HG02642 (cell line): ENCODE data around the gene TRIM4.
"Not testable (repeated sequence)": the region's sequence is repeated elsewhere in the genome, so short reads cannot be mapped to it uniquely, and the experiment has no call there.

Experiments
- ATAC-seq: cut with Tn5 transposase; IDR thresholded peaks from one replicate; pipeline ENCODE4 v1.9.1; 2021; ENCODE audit warnings: mild to moderate bottlenecking; ENCODE audit not compliant: unreplicated experiment, poor library complexity

TRIM4 gene

GRCh38 chr7:99918959-99919813 lies at the start of gene TRIM4:
Gene TRIM4 (minus strand): TSS chr7:99919530. CDS start chr7:99919401, 129 bp downstream.
- peak; percentile 96 for ATAC-seq

DNA sequence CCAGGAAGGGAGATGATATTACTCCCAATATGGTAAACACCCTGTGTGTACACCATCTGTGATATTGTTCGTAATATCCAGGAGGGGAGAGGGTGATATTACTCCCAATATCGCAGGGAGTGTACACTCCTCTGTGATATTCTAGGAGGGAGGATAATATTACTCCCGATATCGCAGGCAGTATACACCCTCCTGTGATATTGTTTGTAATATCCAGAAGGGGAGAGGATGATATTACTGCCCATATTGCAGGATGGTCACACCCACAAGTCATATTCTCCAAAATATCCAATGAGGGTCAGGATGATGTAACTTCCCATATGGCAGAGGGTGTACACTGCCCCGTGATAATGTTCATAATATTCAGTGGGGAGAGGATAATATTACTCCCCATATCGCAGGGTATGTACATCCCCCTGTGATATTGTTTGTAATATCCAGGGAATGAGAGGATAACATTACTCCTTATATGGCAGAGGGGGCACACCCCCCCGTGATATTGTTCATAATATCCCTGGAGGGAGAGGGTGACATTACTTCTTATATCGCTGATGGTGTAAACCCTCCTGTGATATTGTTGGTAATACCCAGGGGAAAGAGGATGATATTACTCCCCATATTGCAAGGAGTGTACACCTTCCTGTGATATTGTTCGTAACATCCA lies 39.4 kb upstream of the TRIM4 start:
- ATAC-seq, result no peak

DNA sequence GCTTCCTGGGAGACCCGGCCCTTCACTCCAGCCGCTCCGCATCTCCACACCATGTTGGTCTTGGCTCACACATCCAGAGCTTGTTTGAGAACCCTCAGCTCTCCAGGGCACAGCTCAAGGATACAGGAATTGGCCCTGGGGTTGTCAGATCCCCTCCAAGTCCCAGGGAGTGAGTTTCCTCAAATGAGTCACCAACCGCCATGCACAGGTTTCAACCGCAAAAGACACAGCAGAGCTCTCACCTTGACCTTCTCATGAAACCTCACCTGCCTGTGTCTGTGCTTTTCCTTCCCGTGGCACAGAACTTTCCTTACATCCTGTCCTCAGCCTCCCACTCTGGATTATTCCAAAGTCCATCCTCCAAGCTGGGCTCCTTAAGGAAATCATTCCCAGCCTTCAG lies 35.9 kb upstream of the TRIM4 start:
- no peak for ATAC-seq

DNA sequence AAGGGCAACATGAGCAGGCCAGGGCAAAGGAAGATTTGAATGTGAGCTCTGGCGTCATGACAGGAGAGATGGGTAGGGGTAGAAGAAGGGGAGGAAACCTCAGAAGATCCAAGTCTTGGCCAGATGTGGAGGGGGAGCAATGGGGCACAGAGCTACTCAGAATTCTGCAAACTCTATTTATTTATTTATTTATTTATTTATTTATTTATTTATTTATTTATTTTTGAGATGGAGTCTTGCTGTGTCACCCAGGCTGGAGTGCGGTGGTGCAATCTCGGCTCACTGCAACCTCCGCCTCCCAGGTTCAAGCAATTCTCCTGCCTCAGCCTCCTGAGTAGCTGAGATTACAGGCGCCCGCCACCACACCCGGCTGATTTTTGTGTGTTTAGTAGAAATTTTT lies 35.3 kb upstream of the TRIM4 start:
- not testable (repeated sequence) for ATAC-seq

GRCh38 chr7:99953649-99954048 lies 34.3 kb upstream of the TRIM4 start:
- ATAC-seq, result no peak

DNA sequence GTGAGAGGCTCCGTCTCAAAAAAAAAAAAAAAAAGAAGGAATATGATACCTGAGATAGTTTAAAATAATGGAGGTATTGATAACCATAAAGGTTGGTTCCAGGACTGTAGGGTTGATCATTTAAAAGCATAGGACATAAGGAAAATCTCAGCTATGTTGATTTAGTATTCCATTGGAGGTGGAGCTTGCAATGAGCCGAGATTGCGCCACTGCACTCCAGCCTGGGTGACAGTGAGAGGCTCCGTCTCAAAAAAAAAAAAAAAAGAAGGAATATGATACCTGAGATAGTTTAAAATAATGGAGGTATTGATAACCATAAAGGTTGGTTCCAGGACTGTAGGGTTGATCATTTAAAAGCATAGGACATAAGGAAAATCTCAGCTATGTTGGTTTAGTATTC lies 33.3 kb upstream of the TRIM4 start:
- ATAC-seq, result not testable (repeated sequence)

DNA sequence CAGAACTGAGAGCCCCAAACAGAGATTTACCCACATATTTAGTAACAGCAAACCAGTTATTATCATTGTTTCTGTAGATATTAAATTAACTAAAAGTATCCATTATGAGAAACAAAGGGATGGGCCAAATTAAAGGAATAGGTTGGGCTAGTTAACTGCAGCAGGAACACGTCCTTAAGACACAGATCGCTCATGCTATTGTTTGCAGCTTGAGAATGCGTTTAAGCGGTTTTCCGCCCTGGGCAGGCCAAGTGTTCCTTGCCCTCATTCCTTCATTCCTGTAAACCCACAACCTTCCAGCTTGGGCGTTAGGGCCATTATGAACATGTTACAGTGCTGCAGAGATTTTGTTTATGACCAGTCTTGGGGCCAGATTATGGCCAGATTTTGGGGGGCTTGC lies 31.5 kb upstream of the TRIM4 start:
- ATAC-seq, result not testable (repeated sequence)

GRCh38 chr7:99949645-99950228 lies 30.4 kb upstream of the TRIM4 start:
- no peak for ATAC-seq

DNA sequence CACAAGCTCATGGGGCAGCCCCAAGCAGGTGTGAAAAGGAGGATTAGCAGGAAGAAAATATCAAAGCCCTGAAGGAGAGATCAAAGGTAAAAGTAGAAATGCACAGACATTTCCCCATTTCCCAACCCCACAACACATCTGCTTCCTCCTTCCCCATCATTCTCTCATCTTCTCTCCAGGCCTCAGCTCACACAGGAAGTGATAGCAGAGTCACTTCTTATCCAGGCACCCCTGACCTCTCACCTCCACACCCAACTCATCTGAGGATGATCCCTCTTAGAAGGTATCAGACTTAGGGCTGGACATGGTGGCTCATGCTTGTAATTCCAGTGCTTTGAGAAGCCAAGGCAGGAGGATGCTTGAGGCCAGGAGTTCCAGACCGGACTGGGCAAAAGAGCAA lies 28.3 kb upstream of the TRIM4 start:
- ATAC-seq, result no peak

- no peak for ATAC-seq
Observed at GRCh38 chr7:99944497-99945070, 25.3 kb upstream of the TRIM4 start.

DNA sequence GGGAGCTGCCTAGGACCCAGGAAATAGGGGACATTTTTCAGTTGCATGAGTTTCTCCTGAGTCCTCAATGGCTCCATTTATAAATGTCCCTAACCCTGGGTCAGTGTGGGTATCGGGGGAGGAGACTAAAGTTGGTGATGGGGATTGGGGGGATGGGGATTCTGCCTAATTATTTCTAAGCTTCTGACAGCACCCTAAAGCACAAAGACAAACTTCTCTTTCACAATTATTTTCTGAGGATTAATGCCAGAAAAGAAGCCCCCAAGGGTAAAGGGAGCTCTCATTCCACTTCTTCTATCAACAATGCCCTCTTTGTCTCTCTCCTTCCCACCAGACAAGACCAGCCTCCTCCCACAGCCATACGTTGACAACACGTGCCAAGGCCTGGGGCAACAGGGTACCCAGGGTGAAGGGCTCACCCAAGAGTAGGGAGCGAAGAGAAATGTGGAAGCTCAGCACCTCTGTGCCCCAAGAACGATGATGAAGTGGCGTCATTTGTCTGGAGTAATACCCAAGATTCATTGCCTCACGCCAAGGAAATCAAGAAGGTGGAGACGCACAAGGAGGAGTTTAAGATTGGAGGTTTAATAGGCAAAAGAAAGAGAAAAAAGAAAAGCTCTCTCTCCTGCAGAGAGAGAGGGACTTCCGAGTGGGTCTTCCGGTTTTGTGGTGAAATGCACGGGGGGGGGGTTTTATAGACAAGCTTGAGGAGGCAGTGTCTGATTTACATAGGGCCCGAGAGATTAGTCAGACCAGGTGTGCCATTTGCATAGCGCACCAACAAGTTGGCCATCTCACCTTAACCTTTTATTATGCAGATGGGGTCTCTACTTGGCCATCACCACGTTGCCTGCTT lies 24.5 kb upstream of the TRIM4 start:
- no peak for ATAC-seq

DNA sequence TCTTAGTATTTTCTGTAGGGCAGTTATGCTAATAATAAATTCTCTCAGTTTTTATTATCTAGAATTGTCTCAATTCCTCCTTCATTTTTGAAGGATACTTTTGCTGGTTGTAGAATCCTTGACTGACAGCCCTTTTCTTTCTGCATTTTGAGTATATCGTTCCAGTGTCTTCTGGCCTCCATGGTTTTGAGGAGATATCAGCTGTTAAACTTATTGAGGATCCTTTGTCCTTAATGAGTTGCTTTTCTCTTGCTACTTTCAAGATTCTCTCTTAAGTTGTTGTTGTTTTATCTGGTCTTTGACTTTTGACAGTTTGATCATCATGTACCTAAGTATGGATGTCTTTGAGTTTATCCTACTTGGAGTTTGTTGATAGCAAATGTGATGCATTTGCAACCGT lies 19.0 kb upstream of the TRIM4 start:
- no peak for ATAC-seq

DNA sequence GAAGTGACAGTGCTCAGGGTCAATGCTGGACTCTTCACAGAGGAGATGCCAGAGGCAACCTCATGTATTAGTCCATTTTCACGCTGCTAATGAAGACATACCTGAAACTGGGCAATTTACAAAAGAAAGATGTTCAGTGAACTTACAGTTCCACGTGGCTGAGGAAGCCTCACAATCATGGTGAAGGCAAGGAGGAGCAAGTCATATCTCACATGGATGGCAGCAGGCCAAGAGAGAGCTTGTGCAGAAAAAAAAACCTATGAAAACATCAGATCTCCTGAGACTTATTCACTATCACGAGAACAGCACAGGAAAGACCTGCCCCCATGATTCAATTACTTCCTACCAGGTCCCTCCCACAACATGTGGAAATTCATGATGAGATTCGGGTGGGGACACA lies 15.7 kb upstream of the TRIM4 start:
- not testable (repeated sequence) for ATAC-seq

- no peak for ATAC-seq
Observed at GRCh38 chr7:99930376-99930775, 11.0 kb upstream of the TRIM4 start.

DNA sequence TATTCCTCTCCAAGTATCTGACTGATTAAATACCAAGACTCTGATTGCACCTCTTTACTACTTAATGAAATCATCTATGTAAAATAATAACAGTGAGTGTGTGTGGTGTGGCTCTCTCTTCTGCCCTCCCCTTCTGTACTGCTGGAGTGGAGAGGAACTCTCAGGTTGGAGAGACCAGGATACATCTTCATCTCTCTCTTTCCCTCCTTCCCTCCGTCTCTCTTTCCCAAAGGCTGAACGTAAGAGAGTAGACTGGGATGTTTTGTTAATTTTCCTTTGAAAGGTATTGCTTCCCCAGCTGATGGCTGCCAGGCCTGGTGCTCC lies 10.4 kb upstream of the TRIM4 start:
- ATAC-seq, result no peak

DNA sequence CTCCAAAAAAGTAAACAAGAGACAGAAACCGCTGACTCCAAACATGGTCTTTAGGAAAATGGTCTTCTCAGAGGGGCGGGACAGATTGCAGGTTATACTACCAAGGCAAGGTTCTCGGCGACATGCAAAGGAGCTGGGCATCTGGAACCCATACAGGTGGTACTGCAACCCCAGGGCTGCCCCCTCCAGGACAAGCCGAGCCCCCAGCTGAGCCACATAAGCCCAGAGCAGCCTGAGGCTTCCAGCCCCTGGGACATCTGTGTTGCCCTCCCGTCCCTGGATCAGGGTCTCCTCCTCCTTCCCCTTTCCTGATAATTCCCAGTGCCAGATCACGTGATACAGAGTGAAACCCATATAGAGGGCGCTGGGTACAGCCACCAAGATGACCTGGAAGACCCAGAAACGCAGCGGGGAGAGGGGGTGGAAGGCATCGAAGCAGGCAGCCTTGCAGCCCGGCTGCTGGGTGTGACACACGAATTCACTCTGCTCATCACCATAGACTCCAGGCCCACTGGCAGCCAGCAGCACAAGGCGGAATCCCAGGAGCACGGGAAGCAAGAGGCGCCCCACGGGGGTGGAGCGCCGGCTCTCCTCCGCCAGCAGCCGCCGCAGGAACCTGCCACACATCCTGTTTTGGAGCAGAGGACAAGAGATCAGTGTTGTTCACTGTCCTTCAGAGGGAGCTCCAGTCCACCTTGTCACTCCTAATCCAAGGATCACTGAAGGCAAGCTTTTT lies 9.8 kb upstream of the TRIM4 start, which contains the start of gene GJC3:
TSS of gene GJC3 (minus strand) at position 627 of the 736 bp plus-strand sequence. CDS start at position 627, 0 bp downstream.
- no peak for ATAC-seq

DNA sequence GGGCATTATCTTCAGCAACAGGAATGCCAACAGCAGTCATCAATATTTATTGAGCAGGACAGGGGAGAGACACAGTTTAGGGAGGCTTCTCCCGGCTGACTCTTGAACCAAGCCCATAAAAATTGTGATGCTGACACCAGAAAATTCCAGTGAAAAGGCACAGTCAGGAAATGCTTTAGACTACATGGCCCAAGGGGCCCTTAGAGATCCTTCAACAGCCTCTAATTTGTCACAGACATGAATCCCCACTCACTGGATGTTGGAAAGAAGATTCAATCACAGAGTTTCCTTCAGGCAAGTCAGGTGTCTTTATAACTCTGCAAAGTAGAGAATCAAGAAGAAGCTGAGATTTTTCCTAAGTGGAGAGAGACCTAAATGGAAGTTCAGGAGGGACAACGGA lies 8.9 kb upstream of the TRIM4 start:
- no peak for ATAC-seq

DNA sequence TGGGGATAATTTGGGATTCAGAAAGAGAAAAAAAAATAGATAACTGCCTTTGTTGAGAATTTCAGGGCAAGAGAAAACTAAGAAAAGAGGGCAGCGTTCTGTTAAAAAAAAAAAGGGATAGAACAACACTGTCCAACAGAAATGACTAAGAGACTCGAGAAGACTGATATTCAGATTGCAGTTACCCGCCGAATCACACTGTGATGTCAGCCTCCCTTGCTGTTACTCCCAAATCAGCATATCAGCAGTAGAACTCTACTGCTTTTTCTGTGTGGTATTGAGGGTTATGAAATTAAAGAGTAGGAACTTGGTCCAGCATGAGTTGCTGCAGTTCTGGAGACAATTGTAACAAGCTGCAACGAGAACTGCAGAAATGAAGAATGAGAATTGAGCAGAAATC lies 8.2 kb upstream of the TRIM4 start:
- ATAC-seq, result no peak

DNA sequence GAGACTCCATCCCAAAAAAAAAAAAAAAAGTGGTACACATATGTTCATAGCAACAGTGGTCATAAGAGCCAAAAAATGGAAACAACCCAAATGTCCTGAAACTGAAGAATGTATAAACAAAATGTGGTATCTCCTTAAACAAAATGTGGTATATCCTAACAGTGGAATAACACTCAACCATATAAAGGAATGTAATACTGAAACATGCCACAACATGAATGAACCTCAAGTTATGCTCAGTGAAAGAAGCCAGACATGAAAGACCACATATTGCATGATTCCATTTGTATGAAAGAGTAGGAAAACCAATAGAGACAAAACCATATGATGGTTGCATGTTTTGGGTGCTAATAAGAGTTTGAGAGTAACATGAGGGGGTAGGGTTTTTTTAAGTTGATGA lies 7.0 kb upstream of the TRIM4 start:
- no peak for ATAC-seq

DNA sequence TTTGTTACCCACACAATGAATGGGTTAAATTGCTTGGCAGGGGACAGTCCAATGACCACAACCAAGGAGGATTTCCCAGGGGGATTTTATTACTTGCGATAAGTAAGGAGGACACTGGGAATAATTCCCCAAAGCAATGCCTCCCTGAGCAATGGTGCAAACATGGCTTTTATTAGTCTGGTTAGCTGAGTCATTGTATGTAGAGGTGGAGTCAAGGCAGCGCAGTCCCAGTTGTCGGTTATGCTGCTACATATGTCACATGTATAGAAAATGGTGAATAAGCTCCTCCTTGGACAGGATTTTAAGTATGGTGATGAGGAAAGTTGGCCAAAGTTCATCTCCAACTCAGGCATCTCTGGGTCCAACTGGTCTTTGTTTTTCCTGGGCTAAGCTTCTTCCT lies 3.9 kb upstream of the TRIM4 start:
- ATAC-seq, result no peak
